Testis (tissue), 2 donors: ENCODE measurements around the gene NECTIN1.

Source experiments
- CTCF ChIP-seq, 3 experiments: fragments of 450-650 bp in 2 of 3; fragments of 200-600 bp in 1 of 3; sonication (generic) in 1 of 3; IDR thresholded peaks; one replicate each; pipeline ENCODE4 v1.5.1; 2016 to 2019; ENCODE audit warnings: antibody characterized with exemption in 3 of 3, mild to moderate bottlenecking in 2 of 3, moderate library complexity in 1 of 3
- POLR2A ChIP-seq: fragments of 450-650 bp; IDR thresholded peaks from one replicate; pipeline ENCODE4 v1.6.1; 2017; ENCODE audit warnings: antibody characterized with exemption, mild to moderate bottlenecking, moderate library complexity

- TF ChIP-seq CTCF (IDR thresholded peaks at IDR 0.05) (no peak), POLR2A (no peak)
Measured at GRCh38 chr11:119637481-119637880, 91.5 kb downstream of the NECTIN1 start.
